ENCODE measurements around the gene ACADS.

ACADS gene

DNA sequence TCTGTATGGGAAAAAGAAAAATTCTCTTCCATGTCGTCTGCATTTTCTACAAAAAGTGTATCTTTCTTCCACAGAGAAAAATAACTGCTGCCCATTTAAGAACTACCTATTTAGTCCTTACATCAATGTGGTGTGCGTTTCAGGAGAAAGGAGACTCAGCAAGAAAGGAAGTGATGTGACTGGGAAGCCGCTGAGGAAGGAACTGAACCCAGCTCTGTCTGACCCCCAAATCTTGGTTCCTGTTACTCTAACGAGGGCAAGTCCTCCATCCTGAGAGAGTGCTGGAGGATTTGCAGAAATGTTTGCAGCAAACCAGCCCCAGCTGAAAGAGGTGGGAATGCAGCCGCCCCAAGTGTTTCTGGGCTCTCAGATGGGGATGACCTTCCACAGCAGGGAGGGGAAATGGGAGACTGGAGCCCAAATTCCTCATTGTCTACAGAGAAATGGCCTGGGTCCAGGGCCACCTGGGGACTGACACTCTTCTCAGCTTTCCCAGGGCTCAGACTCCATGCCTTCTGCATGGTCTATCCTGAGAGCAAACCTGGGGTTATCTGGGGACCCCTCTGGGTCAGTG, 45.4 kb upstream of the ACADS start:
- no peaks in the 10 kb centered on the region for H3K4me1 ChIP-seq (ENCODE audit: control insufficient read depth, insufficient read depth, low read length)
- POLR2A ChIA-PET: no interaction called here
- CTCF ChIA-PET: no interaction called here
- no peak overlapping the region for H3K27ac ChIP-seq (ENCODE audit: extremely low read depth, low read depth, low read length)
- TF ChIP-seq ZNF571 (tag by site-specific recombination; IDR thresholded peaks at IDR 0.05): no peak
- TF ChIP-seq ZBTB48 (tag by site-specific recombination; IDR thresholded peaks at IDR 0.05): no peak
- TF ChIP-seq, protein P1, sequence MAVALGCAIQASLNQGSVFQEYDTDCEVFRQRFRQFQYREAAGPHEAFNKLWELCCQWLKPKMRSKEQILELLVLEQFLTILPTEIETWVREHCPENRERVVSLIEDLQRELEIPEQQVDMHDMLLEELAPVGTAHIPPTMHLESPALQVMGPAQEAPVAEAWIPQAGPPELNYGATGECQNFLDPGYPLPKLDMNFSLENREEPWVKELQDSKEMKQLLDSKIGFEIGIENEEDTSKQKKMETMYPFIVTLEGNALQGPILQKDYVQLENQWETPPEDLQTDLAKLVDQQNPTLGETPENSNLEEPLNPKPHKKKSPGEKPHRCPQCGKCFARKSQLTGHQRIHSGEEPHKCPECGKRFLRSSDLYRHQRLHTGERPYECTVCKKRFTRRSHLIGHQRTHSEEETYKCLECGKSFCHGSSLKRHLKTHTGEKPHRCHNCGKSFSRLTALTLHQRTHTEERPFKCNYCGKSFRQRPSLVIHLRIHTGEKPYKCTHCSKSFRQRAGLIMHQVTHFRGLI (tag by site-specific recombination; IDR thresholded peaks at IDR 0.05): no peak
- no peak for TF ChIP-seq ZSCAN23 (tag by site-specific recombination; IDR thresholded peaks at IDR 0.05)
- TF ChIP-seq ZNF248 (tag by site-specific recombination; IDR thresholded peaks at IDR 0.05): no peak
- no peak for TF ChIP-seq ZNF645 (tag by site-specific recombination; IDR thresholded peaks at IDR 0.05)
- TF ChIP-seq ZNF184 (tag by site-specific recombination; IDR thresholded peaks at IDR 0.05): no peak
- no peak for TF ChIP-seq ZNF530 (tag by site-specific recombination; IDR thresholded peaks at IDR 0.05; ENCODE audit: low read depth)
- no peak for TF ChIP-seq ZNF114 (tag by site-specific recombination; IDR thresholded peaks at IDR 0.05)
- H3K4me3 ChIP-seq (ENCODE audit: low read depth, low read length): no peak overlapping the region
- H3K9me3 ChIP-seq (ENCODE audit: control insufficient read depth, insufficient read depth, low read depth, low read length): no peaks in the 10 kb centered on the region
- no peaks in the 10 kb centered on the region for H3K36me3 ChIP-seq (ENCODE audit: control insufficient read depth in 2 of 2, insufficient read depth in 1 of 2, low read length in 2 of 2)

DNA sequence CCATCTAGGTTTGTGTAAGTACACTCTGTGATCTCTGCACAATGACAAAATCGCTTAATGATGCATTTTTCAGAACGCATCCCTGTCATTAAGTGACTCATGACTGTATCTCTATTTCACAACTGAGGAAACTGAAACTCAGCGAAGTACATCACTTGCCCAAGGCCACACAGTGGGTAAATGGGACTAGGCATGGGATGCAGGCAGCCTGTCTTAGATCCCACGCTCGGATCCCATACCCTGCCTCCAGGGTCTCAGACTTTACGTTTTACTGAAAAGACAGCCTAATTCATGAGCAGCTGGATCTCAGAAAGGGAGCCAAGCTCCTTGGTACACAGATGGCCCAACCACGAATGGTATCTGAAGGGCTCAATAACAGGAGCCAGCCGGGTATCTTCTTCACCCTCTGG, 41.1 kb upstream of the ACADS start:
- H3K9me3 ChIP-seq (ENCODE audit: control insufficient read depth, insufficient read depth, low read depth, low read length): no peaks in the 10 kb centered on the region
- ChIA-PET CTCF (interaction anchor here (1.9 kb wide), 1 partner anchor 36 kb away, joined by 12 read pairs; no protein-coding TSS in a partner anchor), POLR2A (no interaction called here)
- TF ChIP-seq ZNF488 (tag by site-specific recombination; IDR thresholded peaks at IDR 0.05) (no peak), ZBTB17 (tag by site-specific recombination; IDR thresholded peaks at IDR 0.05) (peak; percentile 53; the same call in 1 of the 2 replicates), SP7 (tag by site-specific recombination; IDR thresholded peaks at IDR 0.05) (peak; percentile 69)
- H3K27ac ChIP-seq (ENCODE audit: extremely low read depth, low read depth, low read length): no peak overlapping the region
- no peak overlapping the region for H3K4me3 ChIP-seq (ENCODE audit: low read depth, low read length)
- peaks cover 6% of the 10 kb centered on the region; the same call in 1 of the 2 replicates for H3K4me1 ChIP-seq (ENCODE audit: control insufficient read depth, insufficient read depth, low read length)
- no peaks in the 10 kb centered on the region for H3K36me3 ChIP-seq (ENCODE audit: control insufficient read depth in 2 of 2, insufficient read depth in 1 of 2, low read length in 2 of 2)

DNA sequence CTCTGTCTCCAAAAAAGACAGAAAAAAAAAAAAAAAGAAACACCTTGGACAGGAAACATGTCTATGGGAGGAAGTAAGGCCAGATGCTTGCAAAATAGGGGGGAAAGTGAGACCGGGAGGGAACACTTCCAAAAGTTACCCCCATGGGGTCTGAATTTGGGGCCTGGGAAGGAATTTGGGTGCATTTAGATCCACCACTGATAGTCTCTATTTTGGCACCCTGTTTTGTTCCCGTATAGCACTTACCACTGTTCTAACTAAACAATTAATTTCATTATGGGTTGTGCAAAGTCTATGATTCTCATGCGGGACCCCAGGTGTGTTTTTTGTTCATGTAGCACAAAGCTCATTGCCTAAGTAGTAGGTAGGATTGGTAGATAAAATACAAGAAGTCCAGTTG, 40.1 kb upstream of the ACADS start:
- Histone ChIP-seq H3K4me1 (ENCODE audit: control insufficient read depth, insufficient read depth, low read length) (peaks cover 9% of the 10 kb centered on the region; the same call in 1 of the 2 replicates), H3K36me3 (ENCODE audit: control insufficient read depth in 2 of 2, insufficient read depth in 1 of 2, low read length in 2 of 2) (no peaks in the 10 kb centered on the region), H3K4me3 (ENCODE audit: low read depth, low read length) (no peak overlapping the region), H3K27ac (ENCODE audit: extremely low read depth, low read depth, low read length) (no peak overlapping the region), H3K9me3 (ENCODE audit: control insufficient read depth, insufficient read depth, low read depth, low read length) (no peaks in the 10 kb centered on the region)
- ChIA-PET CTCF (interaction anchor here (0.6 to 1.5 kb wide), 2 partner anchors 36 to 492 kb away, joined by 3 to 6 read pairs; no protein-coding TSS in a partner anchor), POLR2A (no interaction called here)
- TF ChIP-seq, protein P2, sequence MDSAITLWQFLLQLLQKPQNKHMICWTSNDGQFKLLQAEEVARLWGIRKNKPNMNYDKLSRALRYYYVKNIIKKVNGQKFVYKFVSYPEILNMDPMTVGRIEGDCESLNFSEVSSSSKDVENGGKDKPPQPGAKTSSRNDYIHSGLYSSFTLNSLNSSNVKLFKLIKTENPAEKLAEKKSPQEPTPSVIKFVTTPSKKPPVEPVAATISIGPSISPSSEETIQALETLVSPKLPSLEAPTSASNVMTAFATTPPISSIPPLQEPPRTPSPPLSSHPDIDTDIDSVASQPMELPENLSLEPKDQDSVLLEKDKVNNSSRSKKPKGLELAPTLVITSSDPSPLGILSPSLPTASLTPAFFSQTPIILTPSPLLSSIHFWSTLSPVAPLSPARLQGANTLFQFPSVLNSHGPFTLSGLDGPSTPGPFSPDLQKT (IDR thresholded peaks at IDR 0.05; ENCODE audit: borderline replicate concordance, low read depth, low read length): no peak
- TF ChIP-seq BCL6B (tag by site-specific recombination; IDR thresholded peaks at IDR 0.05) (no peak), ZNF416 (tag by site-specific recombination; IDR thresholded peaks at IDR 0.05) (no peak), ZNF514 (tag by site-specific recombination; IDR thresholded peaks at IDR 0.05) (no peak), REST (tag by site-specific recombination; IDR thresholded peaks at IDR 0.05) (no peak), ZNF19 (tag by site-specific recombination; IDR thresholded peaks at IDR 0.05; ENCODE audit: low read depth) (no peak), ZNF654 (tag by site-specific recombination; IDR thresholded peaks at IDR 0.05; ENCODE audit: low read depth) (no peak), ZNF830 (tag by site-specific recombination; IDR thresholded peaks at IDR 0.05; ENCODE audit: low read depth) (no peak), ZNF623 (tag by site-specific recombination; IDR thresholded peaks at IDR 0.05) (no peak), ZNF311 (tag by site-specific recombination; IDR thresholded peaks at IDR 0.05; ENCODE audit: borderline replicate concordance) (no peak), ZNF510 (tag by site-specific recombination; IDR thresholded peaks at IDR 0.05; ENCODE audit: insufficient replicate concordance) (no peak)

Measured in HEK293 (cell line).